HepG2 (cell line): ENCODE measurements around the gene SEZ6. TPM values are rescaled to one million over a fixed set of nuclear protein-coding genes. Genes with fewer than 3 reads are reported as not detected.

Experiments used
- ADNP ChIP-seq: sonication (generic); formaldehyde crosslinking; IDR thresholded peaks from 2 replicates; pipeline ENCODE4 v1.4.0; 2020; ENCODE audit warnings: missing genetic modification reagents
- HNRNPLL ChIP-seq: fragments of 200-400 bp; formaldehyde crosslinking; IDR thresholded peaks from 2 replicates; pipeline ENCODE4 v1.6.1; 2017; ENCODE audit warnings: mild to moderate bottlenecking, low read depth, low read length; ENCODE audit not compliant: poor library complexity, severe bottlenecking
- MED1 ChIP-seq: sonication (generic); formaldehyde crosslinking; IDR thresholded peaks from 2 replicates; pipeline ENCODE4 v1.4.0; 2020; ENCODE audit warnings: missing genetic modification reagents
- MED13 ChIP-seq: sonication (generic); formaldehyde crosslinking; IDR thresholded peaks from 2 replicates; pipeline ENCODE4 v1.5.0; 2020; ENCODE audit warnings: missing genetic modification reagents
- NCOA1 ChIP-seq: sonication (generic); formaldehyde crosslinking; IDR thresholded peaks from 2 replicates; pipeline ENCODE4 v1.9.0; 2021; ENCODE audit warnings: missing genetic modification reagents
- SNAPC2 ChIP-seq: sonication (generic); formaldehyde crosslinking; IDR thresholded peaks from 2 replicates; pipeline ENCODE4 v1.8.1; 2022; ENCODE audit warnings: mild to moderate bottlenecking, missing genetic modification reagents
- SUZ12 ChIP-seq: fragments of 150-350 bp; IDR thresholded peaks from 2 replicates; pipeline ENCODE4 v1.6.1; 2014; ENCODE audit warnings: low read depth, low read length
- ZNF383 ChIP-seq: sonication (generic); formaldehyde crosslinking; IDR thresholded peaks from 2 replicates; pipeline ENCODE4 v1.4.0; 2020; ENCODE audit warnings: missing genetic modification reagents, mild to moderate bottlenecking, borderline replicate concordance
- ZZZ3 ChIP-seq: sonication (generic); formaldehyde crosslinking; IDR thresholded peaks from 2 replicates; pipeline ENCODE4 v1.4.0; 2020; ENCODE audit warnings: missing genetic modification reagents, mild to moderate bottlenecking, borderline replicate concordance
- polyA plus RNA-seq, 8 experiments: library from polyadenylated mRNA; depleted of rRNA in 3 of 8; stranded (reverse) in 7 of 8; unstranded in 1 of 8; fragments of >200 nt; fragmentation: Illumina TruSeq in 4 of 8; extraction: Trizol in 4 of 8; gene quantifications; 2 replicates each; pipeline versions ENCODE4 v1.2.1 to v1.2.3, GENCODE V29; 2011 to 2016; ENCODE audit warnings: low read depth in 4 of 8, missing spikeins in 1 of 8, mixed read lengths in 1 of 8; ENCODE audit not compliant: insufficient read depth in 1 of 8
- total RNA-seq, 5 experiments: library from RNA; depleted of rRNA; stranded (reverse); fragments of >200 nt; fragmentation: Illumina TruSeq; extraction: Trizol; gene quantifications; 2 replicates each; pipeline ENCODE4 v1.2.3, GENCODE V29; 2016; ENCODE audit warnings: low read depth in 1 of 5
- TF ChIP-seq, protein P1 (sequence below): IDR thresholded peaks from 2 replicates; pipeline ENCODE4 v1.6.1; 2012; ENCODE audit warnings: low read length, improper control_type of control experiment
- TF ChIP-seq, protein P2 (sequence below): sonication (generic); formaldehyde crosslinking; IDR thresholded peaks from 2 replicates; pipeline ENCODE4 v1.5.0; 2020; ENCODE audit warnings: mild to moderate bottlenecking, missing genetic modification reagents, borderline replicate concordance
- TF ChIP-seq, protein P3 (sequence below): IDR thresholded peaks from 2 replicates; pipeline ENCODE4 v1.6.1; 2016; ENCODE audit warnings: mild to moderate bottlenecking, missing biosample characterization, missing genetic modification reagents
- TF ChIP-seq, protein P4 (sequence below): sonication (generic); formaldehyde crosslinking; IDR thresholded peaks from 2 replicates; pipeline ENCODE4 v1.4.0; 2020; ENCODE audit warnings: missing genetic modification reagents; ENCODE audit errors: not compliant biosample characterization
- TF ChIP-seq, protein P5 (sequence below): sonication (generic); formaldehyde crosslinking; IDR thresholded peaks from 2 replicates; pipeline ENCODE4 v1.8.1; 2023; ENCODE audit warnings: missing genetic modification reagents, mild to moderate bottlenecking, borderline replicate concordance
- TF ChIP-seq, protein P6 (sequence below), 2 experiments: fragments of 450-650 bp in 1 of 2; sonication (generic) in 1 of 2; formaldehyde crosslinking; IDR thresholded peaks; 2 replicates each; pipeline versions ENCODE4 v1.5.0 to v1.8.0; 2020 to 2022; ENCODE audit warnings: mild to moderate bottlenecking in 1 of 2, missing genetic modification reagents in 1 of 2

SEZ6 gene
- total and polyA plus RNA-seq, 2 of the 13 experiments (the other 11 are each of a cell fraction or from before 2014, with no cell fraction given) = not detected

DNA sequence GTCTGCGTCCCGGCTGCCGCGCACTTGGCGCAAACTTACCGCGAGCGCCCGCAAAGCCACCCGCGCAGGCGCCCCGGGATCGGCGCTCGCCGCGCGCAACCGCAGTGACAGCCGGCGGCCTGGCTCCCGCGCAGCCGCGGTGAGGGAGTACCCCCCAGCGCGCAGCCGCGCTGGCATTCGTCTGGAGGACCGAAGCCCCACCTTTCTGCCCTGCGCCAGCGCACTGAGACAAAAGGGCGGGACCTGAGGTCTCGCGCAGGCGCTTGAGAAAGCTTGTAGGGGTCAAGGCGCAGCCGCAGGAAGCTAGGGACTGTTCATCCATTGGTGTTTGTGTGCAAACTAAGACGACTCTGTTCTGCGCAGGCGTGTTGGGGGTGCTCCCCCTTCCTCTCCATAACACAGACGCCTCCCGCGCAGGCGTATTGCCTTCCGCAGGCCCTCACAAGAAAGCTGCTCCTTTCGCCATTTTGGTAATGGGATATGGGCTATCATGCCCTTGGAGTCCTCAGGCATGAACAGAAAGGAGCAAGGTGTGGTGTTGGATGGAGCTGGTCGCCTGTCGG, 54.3 kb downstream of the SEZ6 start, which contains the start of gene PHF12 (continued):
- TF ChIP-seq, protein P1, sequence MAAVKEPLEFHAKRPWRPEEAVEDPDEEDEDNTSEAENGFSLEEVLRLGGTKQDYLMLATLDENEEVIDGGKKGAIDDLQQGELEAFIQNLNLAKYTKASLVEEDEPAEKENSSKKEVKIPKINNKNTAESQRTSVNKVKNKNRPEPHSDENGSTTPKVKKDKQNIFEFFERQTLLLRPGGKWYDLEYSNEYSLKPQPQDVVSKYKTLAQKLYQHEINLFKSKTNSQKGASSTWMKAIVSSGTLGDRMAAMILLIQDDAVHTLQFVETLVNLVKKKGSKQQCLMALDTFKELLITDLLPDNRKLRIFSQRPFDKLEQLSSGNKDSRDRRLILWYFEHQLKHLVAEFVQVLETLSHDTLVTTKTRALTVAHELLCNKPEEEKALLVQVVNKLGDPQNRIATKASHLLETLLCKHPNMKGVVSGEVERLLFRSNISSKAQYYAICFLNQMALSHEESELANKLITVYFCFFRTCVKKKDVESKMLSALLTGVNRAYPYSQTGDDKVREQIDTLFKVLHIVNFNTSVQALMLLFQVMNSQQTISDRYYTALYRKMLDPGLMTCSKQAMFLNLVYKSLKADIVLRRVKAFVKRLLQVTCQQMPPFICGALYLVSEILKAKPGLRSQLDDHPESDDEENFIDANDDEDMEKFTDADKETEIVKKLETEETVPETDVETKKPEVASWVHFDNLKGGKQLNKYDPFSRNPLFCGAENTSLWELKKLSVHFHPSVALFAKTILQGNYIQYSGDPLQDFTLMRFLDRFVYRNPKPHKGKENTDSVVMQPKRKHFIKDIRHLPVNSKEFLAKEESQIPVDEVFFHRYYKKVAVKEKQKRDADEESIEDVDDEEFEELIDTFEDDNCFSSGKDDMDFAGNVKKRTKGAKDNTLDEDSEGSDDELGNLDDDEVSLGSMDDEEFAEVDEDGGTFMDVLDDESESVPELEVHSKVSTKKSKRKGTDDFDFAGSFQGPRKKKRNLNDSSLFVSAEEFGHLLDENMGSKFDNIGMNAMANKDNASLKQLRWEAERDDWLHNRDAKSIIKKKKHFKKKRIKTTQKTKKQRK = no peak
- TF ChIP-seq SUZ12 = no peak
- TF ChIP-seq ZNF383 = no peak
- peak; percentile 32 for TF ChIP-seq MED1 (CRISPR knock-in tag)
- TF ChIP-seq, protein P2, sequence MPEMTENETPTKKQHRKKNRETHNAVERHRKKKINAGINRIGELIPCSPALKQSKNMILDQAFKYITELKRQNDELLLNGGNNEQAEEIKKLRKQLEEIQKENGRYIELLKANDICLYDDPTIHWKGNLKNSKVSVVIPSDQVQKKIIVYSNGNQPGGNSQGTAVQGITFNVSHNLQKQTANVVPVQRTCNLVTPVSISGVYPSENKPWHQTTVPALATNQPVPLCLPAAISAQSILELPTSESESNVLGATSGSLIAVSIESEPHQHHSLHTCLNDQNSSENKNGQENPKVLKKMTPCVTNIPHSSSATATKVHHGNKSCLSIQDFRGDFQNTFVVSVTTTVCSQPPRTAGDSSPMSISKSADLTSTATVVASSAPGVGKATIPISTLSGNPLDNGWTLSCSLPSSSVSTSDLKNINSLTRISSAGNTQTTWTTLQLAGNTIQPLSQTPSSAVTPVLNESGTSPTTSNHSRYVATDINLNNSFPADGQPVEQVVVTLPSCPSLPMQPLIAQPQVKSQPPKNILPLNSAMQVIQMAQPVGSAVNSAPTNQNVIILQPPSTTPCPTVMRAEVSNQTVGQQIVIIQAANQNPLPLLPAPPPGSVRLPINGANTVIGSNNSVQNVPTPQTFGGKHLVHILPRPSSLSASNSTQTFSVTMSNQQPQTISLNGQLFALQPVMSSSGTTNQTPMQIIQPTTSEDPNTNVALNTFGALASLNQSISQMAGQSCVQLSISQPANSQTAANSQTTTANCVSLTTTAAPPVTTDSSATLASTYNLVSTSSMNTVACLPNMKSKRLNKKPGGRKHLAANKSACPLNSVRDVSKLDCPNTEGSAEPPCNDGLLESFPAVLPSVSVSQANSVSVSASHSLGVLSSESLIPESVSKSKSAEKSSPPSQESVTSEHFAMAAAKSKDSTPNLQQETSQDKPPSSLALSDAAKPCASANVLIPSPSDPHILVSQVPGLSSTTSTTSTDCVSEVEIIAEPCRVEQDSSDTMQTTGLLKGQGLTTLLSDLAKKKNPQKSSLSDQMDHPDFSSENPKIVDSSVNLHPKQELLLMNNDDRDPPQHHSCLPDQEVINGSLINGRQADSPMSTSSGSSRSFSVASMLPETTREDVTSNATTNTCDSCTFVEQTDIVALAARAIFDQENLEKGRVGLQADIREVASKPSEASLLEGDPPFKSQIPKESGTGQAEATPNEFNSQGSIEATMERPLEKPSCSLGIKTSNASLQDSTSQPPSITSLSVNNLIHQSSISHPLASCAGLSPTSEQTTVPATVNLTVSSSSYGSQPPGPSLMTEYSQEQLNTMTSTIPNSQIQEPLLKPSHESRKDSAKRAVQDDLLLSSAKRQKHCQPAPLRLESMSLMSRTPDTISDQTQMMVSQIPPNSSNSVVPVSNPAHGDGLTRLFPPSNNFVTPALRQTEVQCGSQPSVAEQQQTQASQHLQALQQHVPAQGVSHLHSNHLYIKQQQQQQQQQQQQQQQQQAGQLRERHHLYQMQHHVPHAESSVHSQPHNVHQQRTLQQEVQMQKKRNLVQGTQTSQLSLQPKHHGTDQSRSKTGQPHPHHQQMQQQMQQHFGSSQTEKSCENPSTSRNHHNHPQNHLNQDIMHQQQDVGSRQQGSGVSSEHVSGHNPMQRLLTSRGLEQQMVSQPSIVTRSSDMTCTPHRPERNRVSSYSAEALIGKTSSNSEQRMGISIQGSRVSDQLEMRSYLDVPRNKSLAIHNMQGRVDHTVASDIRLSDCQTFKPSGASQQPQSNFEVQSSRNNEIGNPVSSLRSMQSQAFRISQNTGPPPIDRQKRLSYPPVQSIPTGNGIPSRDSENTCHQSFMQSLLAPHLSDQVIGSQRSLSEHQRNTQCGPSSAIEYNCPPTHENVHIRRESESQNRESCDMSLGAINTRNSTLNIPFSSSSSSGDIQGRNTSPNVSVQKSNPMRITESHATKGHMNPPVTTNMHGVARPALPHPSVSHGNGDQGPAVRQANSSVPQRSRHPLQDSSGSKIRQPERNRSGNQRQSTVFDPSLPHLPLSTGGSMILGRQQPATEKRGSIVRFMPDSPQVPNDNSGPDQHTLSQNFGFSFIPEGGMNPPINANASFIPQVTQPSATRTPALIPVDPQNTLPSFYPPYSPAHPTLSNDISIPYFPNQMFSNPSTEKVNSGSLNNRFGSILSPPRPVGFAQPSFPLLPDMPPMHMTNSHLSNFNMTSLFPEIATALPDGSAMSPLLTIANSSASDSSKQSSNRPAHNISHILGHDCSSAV (CRISPR knock-in tag) = no peak
- no peak for TF ChIP-seq ZZZ3 (CRISPR knock-in tag)
- no peak for TF ChIP-seq NCOA1 (CRISPR knock-in tag)
- TF ChIP-seq, protein P3, sequence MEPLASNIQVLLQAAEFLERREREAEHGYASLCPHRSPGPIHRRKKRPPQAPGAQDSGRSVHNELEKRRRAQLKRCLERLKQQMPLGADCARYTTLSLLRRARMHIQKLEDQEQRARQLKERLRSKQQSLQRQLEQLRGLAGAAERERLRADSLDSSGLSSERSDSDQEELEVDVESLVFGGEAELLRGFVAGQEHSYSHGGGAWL (CRISPR knock-in tag) = no peak; the same call in 1 of the 2 replicates
- peak; percentile 100 for TF ChIP-seq HNRNPLL
- TF ChIP-seq, protein P4, sequence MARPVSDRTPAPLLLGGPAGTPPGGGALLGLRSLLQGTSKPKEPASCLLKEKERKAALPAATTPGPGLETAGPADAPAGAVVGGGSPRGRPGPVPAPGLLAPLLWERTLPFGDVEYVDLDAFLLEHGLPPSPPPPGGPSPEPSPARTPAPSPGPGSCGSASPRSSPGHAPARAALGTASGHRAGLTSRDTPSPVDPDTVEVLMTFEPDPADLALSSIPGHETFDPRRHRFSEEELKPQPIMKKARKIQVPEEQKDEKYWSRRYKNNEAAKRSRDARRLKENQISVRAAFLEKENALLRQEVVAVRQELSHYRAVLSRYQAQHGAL (CRISPR knock-in tag) = no peak
- TF ChIP-seq MED13 = peak; percentile 67; the same call in 1 of the 2 replicates
- TF ChIP-seq, protein P5, sequence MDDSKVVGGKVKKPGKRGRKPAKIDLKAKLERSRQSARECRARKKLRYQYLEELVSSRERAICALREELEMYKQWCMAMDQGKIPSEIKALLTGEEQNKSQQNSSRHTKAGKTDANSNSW = no peak
- no peak for TF ChIP-seq SNAPC2 (CRISPR knock-in tag)
- no peak for TF ChIP-seq ADNP (CRISPR knock-in tag)
- TF ChIP-seq, protein P6, sequence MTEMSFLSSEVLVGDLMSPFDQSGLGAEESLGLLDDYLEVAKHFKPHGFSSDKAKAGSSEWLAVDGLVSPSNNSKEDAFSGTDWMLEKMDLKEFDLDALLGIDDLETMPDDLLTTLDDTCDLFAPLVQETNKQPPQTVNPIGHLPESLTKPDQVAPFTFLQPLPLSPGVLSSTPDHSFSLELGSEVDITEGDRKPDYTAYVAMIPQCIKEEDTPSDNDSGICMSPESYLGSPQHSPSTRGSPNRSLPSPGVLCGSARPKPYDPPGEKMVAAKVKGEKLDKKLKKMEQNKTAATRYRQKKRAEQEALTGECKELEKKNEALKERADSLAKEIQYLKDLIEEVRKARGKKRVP (CRISPR knock-in tag; IDR thresholded peaks at IDR 0.05) = no peak
